GM12873 (cell line): ENCODE data around the gene PLEKHA6.

ENCODE experiments used
- CTCF ChIP-seq: IDR thresholded peaks from 2 replicates; pipeline ENCODE4 v1.5.1; 2012; ENCODE audit warnings: low read depth, mild to moderate bottlenecking, moderate library complexity, low read length, control low read depth; ENCODE audit not compliant: insufficient read depth; ENCODE audit errors: missing control alignments

Gene PLEKHA6

DNA sequence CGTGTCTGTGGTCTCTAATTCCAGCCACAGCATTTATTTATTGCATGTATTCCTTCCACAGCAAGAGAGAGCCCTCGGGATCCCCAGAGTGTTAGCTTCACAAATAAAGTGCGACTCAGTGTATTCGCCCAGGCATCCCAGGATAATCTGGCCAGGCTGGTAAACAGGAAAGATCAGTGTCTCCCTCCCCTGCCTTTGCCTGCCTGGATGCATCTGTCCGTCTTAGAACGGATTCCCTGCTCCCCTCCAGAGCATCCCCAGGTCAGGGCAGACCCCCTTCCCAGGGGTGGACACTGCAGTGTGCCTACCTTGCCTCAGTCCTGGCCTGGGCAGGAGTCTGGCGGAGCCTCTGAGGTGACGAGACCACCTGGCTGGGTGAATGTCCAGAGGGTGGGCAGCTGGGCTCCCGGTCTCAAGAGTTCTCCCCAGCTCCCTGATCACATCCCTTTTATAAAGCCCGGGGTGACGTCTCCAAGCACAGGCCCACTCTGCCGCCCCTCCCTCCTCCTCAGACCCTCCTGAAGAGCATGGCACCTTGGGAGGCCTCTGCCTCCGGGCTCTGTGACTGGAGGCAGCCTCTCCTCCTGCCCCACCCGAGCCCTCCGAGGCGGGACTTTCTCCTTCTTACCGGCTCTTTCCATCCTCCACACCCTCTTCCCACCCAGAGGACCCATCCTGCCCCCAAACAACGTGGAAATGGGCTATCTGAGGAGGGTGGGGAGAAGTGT is 163.5 kb downstream of the PLEKHA6 start, which contains the start of gene KISS1:
KISS1 (minus strand) TSS at position 424 of the 728 bp plus-strand sequence. CDS start 3,615 bp downstream, outside the sequence.
- TF ChIP-seq CTCF = no peak

DNA sequence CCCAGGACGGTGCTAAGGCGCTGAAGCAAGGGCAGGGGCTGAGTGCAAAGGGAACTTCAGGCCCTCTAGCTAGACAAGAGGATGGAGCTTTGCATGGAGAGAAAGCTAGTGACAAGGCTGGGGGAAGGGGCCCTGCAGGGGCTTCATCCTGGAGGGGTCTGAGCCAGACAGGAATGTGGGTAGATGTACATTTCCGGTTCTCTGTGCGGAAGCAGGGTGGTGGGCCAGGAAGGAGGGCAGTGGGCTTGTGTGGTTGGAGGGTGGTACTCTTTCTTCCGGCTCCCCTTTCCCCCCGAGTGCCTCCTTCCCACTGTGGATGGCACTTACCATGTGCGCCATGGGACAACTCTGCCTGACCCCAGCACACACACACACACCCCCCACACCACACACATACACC is 165.0 kb downstream of the PLEKHA6 start:
- no peak for TF ChIP-seq CTCF

- TF ChIP-seq CTCF = no peak
Measured at GRCh38 chr1:204194080-204194479, 165.6 kb downstream of the PLEKHA6 start.

GRCh38 chr1:204192589-204193352 is 167.0 kb downstream of the PLEKHA6 start:
- TF ChIP-seq CTCF = no peak

DNA sequence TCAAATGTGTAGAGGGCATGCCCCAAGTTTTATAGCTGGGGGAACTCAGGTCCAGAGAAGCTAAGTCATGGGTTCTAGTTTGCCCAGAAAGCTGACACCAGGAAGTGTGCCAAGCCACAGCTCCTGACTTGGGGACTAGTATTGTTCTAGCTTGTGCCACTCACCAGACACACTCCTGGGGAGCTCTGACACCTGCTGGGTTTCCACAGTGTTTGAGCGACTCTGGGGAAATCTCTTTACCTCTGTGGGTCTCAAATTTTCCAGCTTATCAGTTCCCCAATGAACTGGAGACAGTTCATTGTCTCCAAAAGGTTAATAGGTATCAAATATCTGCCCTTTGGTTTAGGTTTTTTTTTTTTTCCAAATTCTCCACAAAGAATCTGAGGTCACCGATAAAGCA is 167.7 kb downstream of the PLEKHA6 start:
- no peak for TF ChIP-seq CTCF

DNA sequence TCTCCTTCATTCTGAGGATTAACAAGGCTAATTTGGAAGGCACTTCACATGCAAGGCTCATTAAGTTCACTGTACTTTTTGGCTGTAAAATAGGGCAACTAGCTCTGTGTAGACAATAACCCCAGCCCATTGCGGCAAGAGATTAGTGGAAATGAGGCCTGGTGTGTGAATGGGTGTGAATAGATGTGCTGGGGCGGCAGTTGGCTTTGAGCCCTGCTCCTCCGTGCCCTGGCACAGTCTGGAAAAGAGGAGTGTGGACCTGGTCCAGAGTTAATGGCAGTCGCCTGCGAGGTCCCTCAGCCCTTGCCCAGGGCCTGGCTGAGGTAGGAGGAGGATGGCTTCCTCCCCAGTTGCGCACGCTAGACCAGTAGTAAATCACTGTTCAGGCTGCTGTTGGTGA is 168.3 kb downstream of the PLEKHA6 start:
- no peak for TF ChIP-seq CTCF
